ENCODE data around the gene RHOF. TPM values are rescaled to one million over a fixed set of nuclear protein-coding genes. Genes with fewer than 3 reads are reported as not detected.
A peak's percentile ranks its signal among the peaks of the same experiment; 100 is the strongest.

Gene RHOF
- total RNA-seq, 1 experiment from 2014 or later: 116 TPM

GRCh38 chr12:121793838-121794533, 498 bp upstream of the RHOF start:
- H4K20me1 ChIP-seq (ENCODE audit: insufficient read depth): no peaks in the 10 kb centered on the region
- 0 out of 4 replicates have a peak, but pooled peaks cover 0 to 5% of the 10 kb centered on the region in 2 experiments for H3K36me3 ChIP-seq (ENCODE audit: control insufficient read depth in 1 of 2, insufficient read depth in 2 of 2, low read length in 2 of 2)
- H2AFZ ChIP-seq (ENCODE audit: low read depth, low read length, poor library complexity, severe bottlenecking): no peak overlapping the region
- ATAC-seq (peak; percentile 68), DNase-seq (ENCODE audit: low read depth, low spot score) (peak; percentile 89)
- RAD21 ChIA-PET (ENCODE audit: low non-redundant PET in 1 of 2, low total read pairs in 2 of 2, uncharacterized antibody in 2 of 2, unreplicated experiment in 2 of 2): interaction anchor here (0.6 to 4.2 kb wide), 16 partner anchors 9 to 107 kb away, joined by 3 to 26 read pairs (median 5); partner anchors contain the start of gene PSMD9 (in 2 of the 2)
- POLR2A ChIA-PET: interaction anchor here (0.6 to 6.1 kb wide), 11 partner anchors 9 to 1503 kb away, joined by 3 to 38 read pairs (median 7); partner anchors contain the start of genes PSMD9 and RNU4-2
- no TSS peak for BruUV-seq (replicated peaks)
- intact Hi-C loops (cut with micrococcal nuclease): loop anchor here (1.0 to 2.0 kb wide), 6 partner anchors 8 to 97 kb away; partner anchors contain the start of gene PSMD9
- peak overlapping the region; percentile 91 for H3K4me2 ChIP-seq (ENCODE audit: low read length)
- H3K27me3 ChIP-seq (ENCODE audit: insufficient read depth, low read length): no peaks in the 10 kb centered on the region
- H3K9ac ChIP-seq (ENCODE audit: low read length): peak overlapping the region; percentile 96
- peak; percentile 43 for TF ChIP-seq POLR2A (IDR thresholded peaks at IDR 0.05; ENCODE audit: borderline replicate concordance, extremely low read depth, insufficient read depth, insufficient read length)
- TF ChIP-seq ATF3 (IDR thresholded peaks at IDR 0.05): no peak
- peak; percentile 34 for TF ChIP-seq YY1 (IDR thresholded peaks at IDR 0.05; ENCODE audit: extremely low read depth, insufficient replicate concordance, low read depth, low read length)
- TF ChIP-seq TCF7L2 (IDR thresholded peaks at IDR 0.05; ENCODE audit: borderline replicate concordance, extremely low read depth, insufficient read depth, insufficient read length): peak; percentile 13
- peak; percentile 72 for TF ChIP-seq POLR2AphosphoS5 (IDR thresholded peaks at IDR 0.05; ENCODE audit: low read depth, low read length)
- TF ChIP-seq CTCF (IDR thresholded peaks at IDR 0.05 in 2 of 3, conservative IDR thresholded peaks at IDR 0.05 in 1 of 3; ENCODE audit: borderline replicate concordance in 1 of 3, insufficient read depth in 1 of 3, low read depth in 2 of 3, low read length in 2 of 3): peak in 2 of 3 experiments; percentile 99 to 100; a peak in 4 of 6 replicates
- TF ChIP-seq REST (IDR thresholded peaks at IDR 0.05; ENCODE audit: low read depth): no peak
- TF ChIP-seq FOSL1 (IDR thresholded peaks at IDR 0.05; ENCODE audit: low read depth): no peak
- TF ChIP-seq EZH2 (IDR thresholded peaks at IDR 0.05): no peak
- H3K4me3 ChIP-seq (replicated peaks in 1 of 2; ENCODE audit: low read depth in 1 of 2, low read length in 2 of 2): peak overlapping the region; percentile 90 to 91
- no peaks in the 10 kb centered on the region for H3K9me3 ChIP-seq (ENCODE audit: control insufficient read depth in 1 of 2, insufficient read depth in 1 of 2, low read depth in 1 of 2, low read length in 2 of 2)
- CTCF ChIA-PET: interaction anchor here (0.6 to 6.9 kb wide), 39 partner anchors 9 to 255 kb away, joined by 3 to 149 read pairs (median 5); partner anchors contain the start of genes CFAP251, HPD, PSMD9 and SETD1B
- H3K79me2 ChIP-seq (ENCODE audit: insufficient read depth, low read length): peaks cover 61% of the 10 kb centered on the region
- peak overlapping the region; percentile 100 for H3K27ac ChIP-seq (ENCODE audit: low read depth, low read length)
- H3K9me2 ChIP-seq (ENCODE audit: insufficient read depth): no peaks in the 10 kb centered on the region
- peaks cover 60 to 92% of the 10 kb centered on the region in 2 experiments for H3K4me1 ChIP-seq (ENCODE audit: control insufficient read depth in 1 of 2, insufficient read depth in 2 of 2, low read length in 2 of 2)

Data from HCT116 (cell line).